Ureter (tissue), 1 donor: ENCODE results near the gene DDX24. TPM values are rescaled to one million over a fixed set of nuclear protein-coding genes. Genes with fewer than 3 reads are reported as not detected.

Experiments
- DNase-seq: peaks from one replicate; pipeline ENCODE4 v3.0.0-alpha.2; 2020; ENCODE audit warnings: low spot score
- total RNA-seq: library from RNA; stranded (reverse); gene quantifications from one replicate; pipeline ENCODE4 v1.2.4, GENCODE V29; 2023
- donor health status: DM: yes; HTN: yes; CAD: no.

The DDX24 gene
- total RNA-seq, 1 donor from 2014 or later, result 191 TPM

GRCh38 chr14:94010625-94011024, 70.4 kb downstream of the DDX24 start:
- DNase-seq, result no peak

DNA sequence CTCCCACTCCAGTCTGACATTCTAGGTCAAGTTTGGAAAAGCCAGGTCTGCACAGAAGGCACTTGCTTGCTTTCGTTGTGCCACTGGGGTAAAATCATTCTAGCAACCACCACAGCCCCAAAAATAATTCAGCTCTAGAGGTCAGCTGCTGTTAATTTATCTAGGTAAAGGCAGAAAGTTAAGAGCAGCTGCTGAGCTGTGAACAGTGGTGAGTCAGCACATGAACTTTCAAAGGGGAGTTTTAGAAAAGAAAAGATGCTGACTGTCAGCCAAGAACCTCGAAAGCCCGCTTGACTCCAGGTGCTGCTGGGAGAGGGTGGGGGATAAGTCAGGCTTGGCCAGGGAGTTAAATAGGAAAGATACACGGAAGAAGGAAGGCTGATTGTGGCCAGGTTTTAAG, 71.2 kb downstream of the DDX24 start:
- no peak for DNase-seq

- DNase-seq, result no peak
Measured at GRCh38 chr14:94008234-94008633, 72.8 kb downstream of the DDX24 start.

- no peak for DNase-seq
Measured at GRCh38 chr14:94005324-94006073, 75.5 kb downstream of the DDX24 start.

DNA sequence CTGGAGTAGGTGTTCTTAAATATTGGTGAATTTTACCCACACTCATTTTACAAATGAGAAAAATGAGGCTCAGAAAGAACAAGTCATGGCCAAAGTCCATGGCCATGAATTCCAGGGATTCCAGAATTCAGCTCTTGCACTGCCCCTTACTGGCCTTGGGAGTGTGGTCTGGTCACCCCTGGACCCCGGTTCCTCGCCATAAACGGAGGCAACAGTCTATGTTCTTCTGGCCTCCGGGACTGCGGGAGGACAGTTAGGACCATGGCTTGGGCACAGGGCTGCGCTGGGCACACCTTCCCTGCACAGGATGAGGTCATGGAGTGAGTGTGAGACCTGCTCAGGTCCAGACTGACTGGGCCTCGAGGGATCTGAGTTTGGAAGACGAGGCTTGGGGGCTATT, 77.0 kb downstream of the DDX24 start:
- no peak for DNase-seq

GRCh38 chr14:94003397-94003796, 77.6 kb downstream of the DDX24 start:
- DNase-seq, result no peak

GRCh38 chr14:94001501-94002396, 79.3 kb downstream of the DDX24 start:
- DNase-seq, result peak; percentile 70

DNA sequence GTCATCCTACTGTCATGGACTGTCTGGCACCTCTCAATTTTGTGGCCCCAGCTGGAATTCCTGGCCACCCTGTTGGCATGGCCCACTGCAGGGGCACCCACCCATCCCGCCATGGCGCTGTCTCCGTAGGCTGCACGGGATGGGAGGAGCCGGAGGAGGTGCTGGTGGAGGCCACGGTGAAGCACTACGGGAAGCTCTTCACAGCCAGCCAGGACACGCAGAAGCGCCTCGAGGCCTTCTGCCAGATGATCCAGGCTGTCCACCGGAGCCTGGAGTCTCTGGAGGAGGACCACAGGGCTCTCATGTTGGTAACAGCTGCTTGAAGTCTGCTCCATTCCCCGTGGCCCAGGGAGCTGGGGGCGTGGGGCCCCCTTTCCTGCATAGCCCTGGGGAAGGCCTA, 80.0 kb downstream of the DDX24 start:
- no peak for DNase-seq

GRCh38 chr14:94000267-94000666, 80.7 kb downstream of the DDX24 start:
- no peak for DNase-seq

GRCh38 chr14:93999573-93999972, 81.4 kb downstream of the DDX24 start:
- no peak for DNase-seq

DNA sequence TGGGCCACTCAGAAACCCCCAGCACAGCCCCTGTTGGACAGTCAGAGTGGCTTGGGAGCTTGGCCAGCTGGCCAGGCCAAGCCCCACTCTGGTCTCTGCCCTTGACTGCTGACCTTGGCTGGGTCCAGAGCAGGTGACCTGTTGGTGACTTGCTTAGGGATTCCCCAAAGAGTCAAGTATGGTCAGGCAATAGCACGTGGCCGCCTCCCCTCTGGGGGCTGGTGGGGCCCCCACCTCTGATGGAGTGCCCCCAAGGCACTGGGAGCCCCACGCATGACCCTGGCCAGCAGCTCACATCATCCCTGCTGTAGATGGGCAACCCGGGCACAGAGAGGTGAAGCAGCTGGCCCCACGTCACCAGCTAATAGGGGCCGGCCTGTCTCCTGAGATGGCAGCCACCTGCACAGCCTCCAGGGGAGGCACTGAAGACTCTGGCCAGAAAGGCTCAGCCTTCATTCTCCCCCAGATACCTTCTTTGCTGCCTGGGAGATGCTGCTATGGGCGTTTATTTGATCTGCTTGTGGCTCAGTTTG, 82.1 kb downstream of the DDX24 start:
- DNase-seq, result no peak

Other genes with a start within 250 kb of the DDX24 start
- gene FAM181A, start 153.9 kb downstream of the DDX24 start, total RNA-seq, result not detected
- gene ASB2, start 104.6 kb downstream of the DDX24 start, total RNA-seq, result 35.1 TPM
- not detected for gene CCDC197, start 83.9 kb downstream of the DDX24 start, total RNA-seq
- 1.6 TPM for gene OTUB2, start 54.9 kb downstream of the DDX24 start, total RNA-seq
- gene IFI27L1, start 108 bp upstream of the DDX24 start, total RNA-seq, result 9.4 TPM
- 62.6 TPM for gene IFI27, start 29.5 kb upstream of the DDX24 start, total RNA-seq
- gene IFI27L2, start 48.4 kb upstream of the DDX24 start, total RNA-seq, result 29.1 TPM
- gene PPP4R4, start 93.1 kb upstream of the DDX24 start, total RNA-seq, result 0.60 TPM
- gene SERPINA10, start 212.1 kb upstream of the DDX24 start, total RNA-seq, result not detected
- gene SERPINA6, start 242.1 kb upstream of the DDX24 start, total RNA-seq, result not detected